Measurements from ENCODE around the gene PIK3R4. TPM values are rescaled to one million over a fixed set of nuclear protein-coding genes. Genes with fewer than 3 reads are reported as not detected.

Gene PIK3R4
- total RNA-seq, 2 donors from 2014 or later: 14.6 to 15.0 TPM

GRCh38 chr3:130635978-130636377, 110.7 kb downstream of the PIK3R4 start:
- no peaks in the 10 kb centered on the region for H3K9me3 ChIP-seq (ENCODE audit: control insufficient read depth, low read length, poor library complexity, severe bottlenecking)
- ATAC-seq (no peak), DNase-seq (no peak)
- Mint-ChIP-seq H3K36me3 (ENCODE audit: low read depth) (no peaks in the 10 kb centered on the region), H3K4me3 (no peak overlapping the region), H3K27me3 (peaks cover 5% of the 10 kb centered on the region), H3K4me1 (no peaks in the 10 kb centered on the region), H3K27ac (no peak overlapping the region)

GRCh38 chr3:130635285-130635684, 111.3 kb downstream of the PIK3R4 start:
- H3K4me1 Mint-ChIP-seq: no peaks in the 10 kb centered on the region
- H3K4me3 Mint-ChIP-seq: no peak overlapping the region
- no peak for ATAC-seq
- DNase-seq: no peak
- H3K27ac Mint-ChIP-seq: no peak overlapping the region
- H3K9me3 ChIP-seq (ENCODE audit: control insufficient read depth, low read length, poor library complexity, severe bottlenecking): no peaks in the 10 kb centered on the region
- peaks cover 5% of the 10 kb centered on the region for H3K27me3 Mint-ChIP-seq
- H3K36me3 Mint-ChIP-seq (ENCODE audit: low read depth): no peaks in the 10 kb centered on the region

Other genes starting within 250 kb of the PIK3R4 start
- gene COL6A6, start 229.7 kb downstream of the PIK3R4 start, total RNA-seq: under 1 TPM; 0.02 to 0.16 TPM
- 10 to 100 TPM; 57.9 to 60.0 TPM for gene ATP2C1, start 147.3 kb upstream of the PIK3R4 start, total RNA-seq